Loucy (cell line): Measurements from ENCODE around the gene PNPLA6.

ENCODE experiments used
- H2AFZ ChIP-seq: fragments of 200-600 bp; sonication (generic); 2 replicates; pipeline ENCODE4 v1.6.0; 2016; ENCODE audit warnings: antibody characterized with exemption, mild to moderate bottlenecking, low read length, moderate library complexity
- H3F3A ChIP-seq: fragments of 200-600 bp; 2 replicates; pipeline ENCODE4 v1.6.0; 2016; ENCODE audit warnings: antibody characterized with exemption, low read depth, mild to moderate bottlenecking
- H3K27me3 ChIP-seq: fragments of 200-600 bp; sonication (generic); 2 replicates; pipeline ENCODE4 v1.6.1; 2014; ENCODE audit warnings: low read length, mild to moderate bottlenecking; ENCODE audit not compliant: insufficient read depth, poor library complexity, severe bottlenecking
- H3K36me3 ChIP-seq: fragments of 200-600 bp; sonication (generic); 2 replicates; pipeline ENCODE4 v1.6.1; 2016; ENCODE audit warnings: low read length; ENCODE audit not compliant: insufficient read depth
- H3K4me1 ChIP-seq: fragments of 200-600 bp; sonication (generic); 2 replicates; pipeline ENCODE4 v1.5.1; 2014; ENCODE audit warnings: low read length, mild to moderate bottlenecking; ENCODE audit not compliant: insufficient read depth, poor library complexity, severe bottlenecking
- H3K4me2 ChIP-seq: fragments of 200-600 bp; sonication (generic); 2 replicates; pipeline ENCODE4 v1.6.0; 2014; ENCODE audit warnings: antibody characterized with exemption, low read length, low read depth, mild to moderate bottlenecking; ENCODE audit not compliant: poor library complexity, severe bottlenecking
- H3K4me3 ChIP-seq: fragments of 200-600 bp; sonication (generic); 2 replicates; pipeline ENCODE4 v1.5.1; 2014; ENCODE audit warnings: low read length, mild to moderate bottlenecking, mixed read lengths; ENCODE audit not compliant: poor library complexity, severe bottlenecking
- H3K79me2 ChIP-seq: fragments of 200-600 bp; sonication (generic); 2 replicates; pipeline ENCODE4 v1.6.1; 2014; ENCODE audit warnings: low read length; ENCODE audit not compliant: insufficient read depth
- H3K9ac ChIP-seq: fragments of 200-600 bp; sonication (generic); 2 replicates; pipeline ENCODE4 v1.6.0; 2014; ENCODE audit warnings: mild to moderate bottlenecking, low read depth, low read length, moderate library complexity; ENCODE audit not compliant: poor library complexity, severe bottlenecking
- H3K9me2 ChIP-seq: fragments of 200-600 bp; sonication (generic); replicated peaks from 2 replicates; pipeline ENCODE4 v1.6.1; 2016; ENCODE audit warnings: low read depth, low read length, mixed read lengths
- H3K9me3 ChIP-seq: fragments of 200-600 bp; sonication (generic); 2 replicates; pipeline ENCODE4 v1.6.1; 2014; ENCODE audit warnings: mild to moderate bottlenecking, antibody characterized with exemption, low read length, low read depth; ENCODE audit not compliant: insufficient read depth
- H4K20me1 ChIP-seq: fragments of 200-600 bp; sonication (generic); 2 replicates; pipeline ENCODE4 v1.6.0; 2014; ENCODE audit warnings: antibody characterized with exemption, low read length, mild to moderate bottlenecking; ENCODE audit not compliant: insufficient read depth, poor library complexity, severe bottlenecking
- CTCF ChIP-seq: fragments of 200-600 bp; sonication (generic); conservative IDR thresholded peaks from 2 replicates; pipeline ENCODE4 v1.5.1; 2014; ENCODE audit warnings: mild to moderate bottlenecking, antibody characterized with exemption, low read length
- EZH2phosphoT487 ChIP-seq: fragments of 200-600 bp; IDR thresholded peaks from 2 replicates; pipeline ENCODE4 v1.6.1; 2018; ENCODE audit warnings: antibody characterized with exemption, mild to moderate bottlenecking, moderate library complexity, borderline replicate concordance

PNPLA6 gene

GRCh38 chr19:7521551-7522071 lies 13.9 kb upstream of the PNPLA6 start:
- TF ChIP-seq EZH2phosphoT487, result no peak
- TF ChIP-seq CTCF, result no peak
- Histone ChIP-seq H3K4me2 (peak overlapping the region; percentile 82), H3K4me1 (peaks cover 17% of the 10 kb centered on the region), H4K20me1 (no peaks in the 10 kb centered on the region), H3K79me2 (peaks cover 2% of the 10 kb centered on the region), H3K9ac (peak overlapping the region; percentile 64), H3K9me2 (no peaks in the 10 kb centered on the region), H3K9me3 (no peaks in the 10 kb centered on the region), H3F3A (no peaks in the 10 kb centered on the region), H3K27me3 (no peaks in the 10 kb centered on the region), H2AFZ (peak overlapping the region; percentile 81), H3K36me3 (no peaks in the 10 kb centered on the region), H3K4me3 (peak overlapping the region; percentile 81)

- H3K4me2 ChIP-seq, result peak within 1 kb of the TSS; percentile 82
- no peaks in the 10 kb centered on the region for H3F3A ChIP-seq
- no peaks in the 10 kb centered on the region for H3K9me3 ChIP-seq
- H3K9ac ChIP-seq, result peak within 1 kb of the TSS; percentile 64
- peaks cover 10% of the 10 kb centered on the region for H3K4me1 ChIP-seq
- no peaks in the 10 kb centered on the region for H3K79me2 ChIP-seq
- H3K27me3 ChIP-seq, result no peaks in the 10 kb centered on the region
- TF ChIP-seq CTCF, result no peak
- H3K9me2 ChIP-seq, result no peaks in the 10 kb centered on the region
- peak within 1 kb of the TSS; percentile 88 for H2AFZ ChIP-seq
- no peaks in the 10 kb centered on the region for H3K36me3 ChIP-seq
- H4K20me1 ChIP-seq, result no peaks in the 10 kb centered on the region
- peak within 1 kb of the TSS; percentile 81 for H3K4me3 ChIP-seq
Measured at GRCh38 chr19:7522072-7522922, 13.2 kb upstream of the PNPLA6 start, which contains the start of gene MCOLN1. Gene MCOLN1 (plus strand): TSS chr19:7522624. CDS start chr19:7522751, 127 bp downstream.

- no peaks in the 10 kb centered on the region for H3K27me3 ChIP-seq
- H3K9me2 ChIP-seq, result no peaks in the 10 kb centered on the region
- no peaks in the 10 kb centered on the region for H3K36me3 ChIP-seq
- peaks cover 10% of the 10 kb centered on the region for H3K4me1 ChIP-seq
- no peaks in the 10 kb centered on the region for H3F3A ChIP-seq
- H2AFZ ChIP-seq, result peak overlapping the region; percentile 88; the same call in 1 of the 2 replicates
- H3K4me3 ChIP-seq, result peak overlapping the region; percentile 81
- no peaks in the 10 kb centered on the region for H3K79me2 ChIP-seq
- H4K20me1 ChIP-seq, result no peaks in the 10 kb centered on the region
- H3K9ac ChIP-seq, result peak overlapping the region; percentile 56
- H3K4me2 ChIP-seq, result peak overlapping the region; percentile 82
- no peaks in the 10 kb centered on the region for H3K9me3 ChIP-seq
- TF ChIP-seq EZH2phosphoT487 (no peak), CTCF (no peak)
Measured at GRCh38 chr19:7522923-7523667, 12.4 kb upstream of the PNPLA6 start.
